SK-N-MC (cell line): ENCODE results near the gene ATG5.

Experiments used
- DNase-seq: peaks from one replicate; pipeline ENCODE4 v3.0.0-alpha.2; 2011; ENCODE audit warnings: low read depth, low spot score
- H3K27ac ChIP-seq: fragments of 200-600 bp; sonication (generic); 2 replicates; pipeline ENCODE4 v1.5.1; 2016; ENCODE audit warnings: mixed run types
- H3K36me3 ChIP-seq: fragments of 200-600 bp; sonication (generic); 2 replicates; pipeline ENCODE4 v1.6.1; 2017; ENCODE audit warnings: antibody characterized with exemption, low read length, mixed read lengths; ENCODE audit not compliant: insufficient read depth
- H3K4me3 ChIP-seq: fragments of 200-600 bp; sonication (generic); 2 replicates; pipeline ENCODE4 v1.5.1; 2016
- H3K9ac ChIP-seq: fragments of 200-600 bp; sonication (generic); 2 replicates; pipeline ENCODE4 v1.8.0; 2017; ENCODE audit warnings: mixed run types, mixed read lengths; ENCODE audit not compliant: insufficient read length
- H3K9me3 ChIP-seq: fragments of 200-600 bp; sonication (generic); 2 replicates; pipeline ENCODE4 v1.6.1; 2017; ENCODE audit warnings: low read depth, mild to moderate bottlenecking, antibody characterized with exemption, low read length, moderate library complexity, mixed read lengths
- EZH2 ChIP-seq: fragments of 200-600 bp; sonication (generic); IDR thresholded peaks from one replicate; pipeline ENCODE4 v1.6.1; 2017; ENCODE audit warnings: antibody characterized with exemption
- FOXP2 ChIP-seq: optimal IDR thresholded peaks from 2 replicates; pipeline ENCODE3; 2011; ENCODE audit warnings: mild to moderate bottlenecking, moderate library complexity; ENCODE audit not compliant: insufficient read depth; ENCODE audit errors: extremely low read length, control extremely low read depth
- POLR2AphosphoS5 ChIP-seq: IDR thresholded peaks from 2 replicates; pipeline ENCODE4 v1.6.1; 2012; ENCODE audit warnings: mild to moderate bottlenecking, low read depth, low read length, borderline replicate concordance

Gene ATG5

GRCh38 chr6:106227612-106228507, 97.7 kb downstream of the ATG5 start:
- H3K27ac ChIP-seq, result no peak overlapping the region
- H3K4me3 ChIP-seq, result no peak overlapping the region
- TF ChIP-seq EZH2, result no peak
- TF ChIP-seq POLR2AphosphoS5, result no peak
- no peak for TF ChIP-seq FOXP2
- no peaks in the 10 kb centered on the region for H3K9me3 ChIP-seq
- no peaks in the 10 kb centered on the region for H3K36me3 ChIP-seq
- no peak for DNase-seq
- no peak overlapping the region for H3K9ac ChIP-seq

GRCh38 chr6:106226676-106227075, 98.9 kb downstream of the ATG5 start:
- no peak overlapping the region for H3K27ac ChIP-seq
- TF ChIP-seq FOXP2 (no peak), POLR2AphosphoS5 (no peak), EZH2 (no peak)
- no peak overlapping the region for H3K9ac ChIP-seq
- no peak for DNase-seq
- H3K36me3 ChIP-seq, result no peaks in the 10 kb centered on the region
- no peaks in the 10 kb centered on the region for H3K9me3 ChIP-seq
- no peak overlapping the region for H3K4me3 ChIP-seq

- TF ChIP-seq EZH2, result no peak
- TF ChIP-seq POLR2AphosphoS5, result no peak
- TF ChIP-seq FOXP2, result no peak
These were observed 100.0 kb downstream of the ATG5 start for GRCh38 chr6:106225581-106225980.

GRCh38 chr6:106223300-106223930, 102.1 kb downstream of the ATG5 start:
- DNase-seq, result peak; percentile 62
- Histone ChIP-seq H3K27ac (no peak overlapping the region), H3K36me3 (no peaks in the 10 kb centered on the region), H3K9me3 (no peaks in the 10 kb centered on the region), H3K4me3 (no peak overlapping the region), H3K9ac (no peak overlapping the region)
- no peak for TF ChIP-seq POLR2AphosphoS5
- TF ChIP-seq FOXP2, result no peak
- no peak for TF ChIP-seq EZH2

More at GRCh38 chr6:106225581-106225980, 100.0 kb downstream of the ATG5 start:
- Histone ChIP-seq H3K9me3 (no peaks in the 10 kb centered on the region), H3K4me3 (no peak overlapping the region), H3K36me3 (no peaks in the 10 kb centered on the region), H3K9ac (no peak overlapping the region), H3K27ac (no peak overlapping the region)
- DNase-seq, result no peak

- no peak for DNase-seq
- Histone ChIP-seq H3K4me3 (no peak overlapping the region), H3K27ac (no peak overlapping the region), H3K9ac (no peak overlapping the region), H3K36me3 (no peaks in the 10 kb centered on the region), H3K9me3 (no peaks in the 10 kb centered on the region)
- TF ChIP-seq EZH2 (no peak), FOXP2 (no peak), POLR2AphosphoS5 (no peak)
These were observed 105.1 kb downstream of the ATG5 start for GRCh38 chr6:106220485-106220884.

GRCh38 chr6:106216527-106216926, 109.0 kb downstream of the ATG5 start:
- no peak overlapping the region for H3K4me3 ChIP-seq
- H3K27ac ChIP-seq, result no peak overlapping the region
- H3K9me3 ChIP-seq, result no peaks in the 10 kb centered on the region
- no peak overlapping the region for H3K9ac ChIP-seq
- H3K36me3 ChIP-seq, result no peaks in the 10 kb centered on the region
- TF ChIP-seq POLR2AphosphoS5, result no peak
- no peak for TF ChIP-seq EZH2
- no peak for TF ChIP-seq FOXP2
- no peak for DNase-seq

GRCh38 chr6:106215608-106216007, 110.0 kb downstream of the ATG5 start:
- no peaks in the 10 kb centered on the region for H3K36me3 ChIP-seq
- no peak overlapping the region for H3K4me3 ChIP-seq
- H3K9ac ChIP-seq, result no peak overlapping the region
- H3K27ac ChIP-seq, result no peak overlapping the region
- no peaks in the 10 kb centered on the region for H3K9me3 ChIP-seq
- TF ChIP-seq EZH2 (no peak), POLR2AphosphoS5 (no peak), FOXP2 (no peak)
- DNase-seq, result no peak

- TF ChIP-seq POLR2AphosphoS5 (no peak), EZH2 (no peak), FOXP2 (no peak)
- no peak for DNase-seq
These were observed 111.0 kb downstream of the ATG5 start for GRCh38 chr6:106214531-106214930.

More at GRCh38 chr6:106214531-106214930, 111.0 kb downstream of the ATG5 start:
- H3K9me3 ChIP-seq, result no peaks in the 10 kb centered on the region
- no peak overlapping the region for H3K9ac ChIP-seq
- peaks cover under 1% of the 10 kb centered on the region; the same call in 1 of the 2 replicates for H3K36me3 ChIP-seq
- H3K27ac ChIP-seq, result no peak overlapping the region
- H3K4me3 ChIP-seq, result no peak overlapping the region
